HG03460 (cell line): ENCODE measurements around the gene MAOB.

ENCODE experiments used
- ATAC-seq: cut with Tn5 transposase; IDR thresholded peaks from one replicate; pipeline ENCODE4 v1.9.1; 2021; ENCODE audit not compliant: unreplicated experiment

The MAOB gene

GRCh38 chrX:43861750-43862149 lies 20.5 kb downstream of the MAOB start:
- ATAC-seq = no peak

GRCh38 chrX:43860646-43861370 lies 21.4 kb downstream of the MAOB start:
- ATAC-seq = no peak

GRCh38 chrX:43853225-43853828 lies 28.9 kb downstream of the MAOB start:
- ATAC-seq = no peak

GRCh38 chrX:43850629-43851028 lies 31.6 kb downstream of the MAOB start:
- ATAC-seq = no peak

- no peak for ATAC-seq
Measured at GRCh38 chrX:43849173-43849572, 33.1 kb downstream of the MAOB start.

- no peak for ATAC-seq
Measured at GRCh38 chrX:43847352-43847751, 34.9 kb downstream of the MAOB start.

GRCh38 chrX:43846558-43846957 lies 35.7 kb downstream of the MAOB start:
- no peak for ATAC-seq

GRCh38 chrX:43845776-43846175 lies 36.5 kb downstream of the MAOB start:
- no peak for ATAC-seq

- no peak for ATAC-seq
Measured at GRCh38 chrX:43840265-43840664, 42.0 kb downstream of the MAOB start.

GRCh38 chrX:43836435-43837184 lies 45.6 kb downstream of the MAOB start:
- no peak for ATAC-seq

GRCh38 chrX:43835559-43835958 lies 46.7 kb downstream of the MAOB start:
- no peak for ATAC-seq

GRCh38 chrX:43827791-43828190 lies 54.5 kb downstream of the MAOB start:
- no peak for ATAC-seq

- ATAC-seq = no peak
Measured at GRCh38 chrX:43822014-43822413, 60.2 kb downstream of the MAOB start.

- no peak for ATAC-seq
Measured at GRCh38 chrX:43817444-43817843, 64.8 kb downstream of the MAOB start.

GRCh38 chrX:43815209-43815608 lies 67.0 kb downstream of the MAOB start:
- no peak for ATAC-seq

- ATAC-seq = no peak
Measured at GRCh38 chrX:43813898-43814297, 68.4 kb downstream of the MAOB start.

GRCh38 chrX:43813319-43813718 lies 68.9 kb downstream of the MAOB start:
- ATAC-seq = no peak

- no peak for ATAC-seq
Measured at GRCh38 chrX:43809463-43809862, 72.8 kb downstream of the MAOB start.

- ATAC-seq = no peak
Measured at GRCh38 chrX:43808231-43808630, 74.0 kb downstream of the MAOB start.

GRCh38 chrX:43805579-43805978 lies 76.7 kb downstream of the MAOB start:
- ATAC-seq = no peak

- no peak for ATAC-seq
Measured at GRCh38 chrX:43804021-43804420, 78.2 kb downstream of the MAOB start.

GRCh38 chrX:43785930-43786591 lies 96.2 kb downstream of the MAOB start:
- no peak for ATAC-seq
